Epithelial cell of esophagus (primary cell): ENCODE data around the gene PKDREJ.

ENCODE experiments used
- DNase-seq: peaks from one replicate; pipeline ENCODE4 v3.0.0; 2010; ENCODE audit warnings: low read depth
- H3K4me3 ChIP-seq: 2 replicates; pipeline ENCODE4 v1.5.1; 2011; ENCODE audit warnings: mild to moderate bottlenecking, low read length, control low read depth
- CTCF ChIP-seq: IDR thresholded peaks from 2 replicates; pipeline ENCODE4 v1.5.1; 2011; ENCODE audit warnings: low read depth, mild to moderate bottlenecking, low read length, control low read depth, inconsistent platforms; ENCODE audit not compliant: insufficient read depth; ENCODE audit errors: missing control alignments

Gene PKDREJ

GRCh38 chr22:46292732-46293131, 29.6 kb upstream of the PKDREJ start:
- TF ChIP-seq CTCF, result no peak
- H3K4me3 ChIP-seq, result no peak overlapping the region
- DNase-seq, result no peak

- no peak for TF ChIP-seq CTCF
- no peak for DNase-seq
Observed at GRCh38 chr22:46292173-46292572, 29.0 kb upstream of the PKDREJ start.

GRCh38 chr22:46290843-46291785, 28.0 kb upstream of the PKDREJ start:
- no peak for DNase-seq
- no peak overlapping the region for H3K4me3 ChIP-seq
- no peak for TF ChIP-seq CTCF

More at GRCh38 chr22:46292173-46292572, 29.0 kb upstream of the PKDREJ start:
- no peak overlapping the region for H3K4me3 ChIP-seq

GRCh38 chr22:46290121-46290842, 27.1 kb upstream of the PKDREJ start:
- DNase-seq, result no peak
- no peak overlapping the region for H3K4me3 ChIP-seq
- no peak for TF ChIP-seq CTCF

GRCh38 chr22:46289244-46289891, 26.2 kb upstream of the PKDREJ start:
- DNase-seq, result no peak
- TF ChIP-seq CTCF, result no peak

GRCh38 chr22:46288846-46289243, 25.7 kb upstream of the PKDREJ start:
- no peak for TF ChIP-seq CTCF
- no peak overlapping the region for H3K4me3 ChIP-seq
- DNase-seq, result no peak

More at GRCh38 chr22:46289244-46289891, 26.2 kb upstream of the PKDREJ start:
- no peak overlapping the region for H3K4me3 ChIP-seq
